ENCODE data around the gene SDK1. TPM values are rescaled to one million over a fixed set of nuclear protein-coding genes. Genes with fewer than 3 reads are reported as not detected.
A peak's percentile ranks its signal among the peaks of the same experiment; 100 is the strongest.

The SDK1 gene
- total RNA-seq, 1 donor from 2014 or later = 10.4 TPM

DNA sequence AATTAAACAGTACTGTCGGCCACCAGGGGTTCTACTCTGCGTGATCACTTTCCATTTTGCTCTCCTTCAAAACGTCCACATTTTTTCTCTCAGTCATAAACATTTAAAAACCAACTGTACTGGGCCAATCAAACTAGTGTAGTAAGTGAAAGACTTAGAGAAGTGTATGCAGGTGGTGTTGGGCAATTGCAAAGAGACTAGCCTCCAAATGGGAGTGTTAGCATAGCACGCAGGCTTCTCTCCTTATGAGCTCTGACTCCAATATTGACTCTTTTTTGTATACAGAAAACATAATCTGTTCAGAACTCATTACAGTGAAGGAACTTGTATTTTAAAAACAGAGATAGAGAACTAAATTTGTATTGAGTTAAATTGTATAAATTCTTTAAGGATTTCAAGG is 150.6 kb downstream of the SDK1 start:
- H3K4me3 ChIP-seq = no peak overlapping the region
- no peaks in the 10 kb centered on the region for H3K4me1 ChIP-seq
- DNase-seq (no peak), ATAC-seq (peak; percentile 70)
- H3K27ac ChIP-seq = no peak overlapping the region
- no peaks in the 10 kb centered on the region for H3K27me3 ChIP-seq
- no peaks in the 10 kb centered on the region for H3K9me3 ChIP-seq
- TF ChIP-seq, protein P1, sequence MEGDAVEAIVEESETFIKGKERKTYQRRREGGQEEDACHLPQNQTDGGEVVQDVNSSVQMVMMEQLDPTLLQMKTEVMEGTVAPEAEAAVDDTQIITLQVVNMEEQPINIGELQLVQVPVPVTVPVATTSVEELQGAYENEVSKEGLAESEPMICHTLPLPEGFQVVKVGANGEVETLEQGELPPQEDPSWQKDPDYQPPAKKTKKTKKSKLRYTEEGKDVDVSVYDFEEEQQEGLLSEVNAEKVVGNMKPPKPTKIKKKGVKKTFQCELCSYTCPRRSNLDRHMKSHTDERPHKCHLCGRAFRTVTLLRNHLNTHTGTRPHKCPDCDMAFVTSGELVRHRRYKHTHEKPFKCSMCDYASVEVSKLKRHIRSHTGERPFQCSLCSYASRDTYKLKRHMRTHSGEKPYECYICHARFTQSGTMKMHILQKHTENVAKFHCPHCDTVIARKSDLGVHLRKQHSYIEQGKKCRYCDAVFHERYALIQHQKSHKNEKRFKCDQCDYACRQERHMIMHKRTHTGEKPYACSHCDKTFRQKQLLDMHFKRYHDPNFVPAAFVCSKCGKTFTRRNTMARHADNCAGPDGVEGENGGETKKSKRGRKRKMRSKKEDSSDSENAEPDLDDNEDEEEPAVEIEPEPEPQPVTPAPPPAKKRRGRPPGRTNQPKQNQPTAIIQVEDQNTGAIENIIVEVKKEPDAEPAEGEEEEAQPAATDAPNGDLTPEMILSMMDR (IDR thresholded peaks at IDR 0.05) = no peak
- H3K36me3 ChIP-seq = no peaks in the 10 kb centered on the region
- intact Hi-C loops (cut with DNase I) = no loop called here

DNA sequence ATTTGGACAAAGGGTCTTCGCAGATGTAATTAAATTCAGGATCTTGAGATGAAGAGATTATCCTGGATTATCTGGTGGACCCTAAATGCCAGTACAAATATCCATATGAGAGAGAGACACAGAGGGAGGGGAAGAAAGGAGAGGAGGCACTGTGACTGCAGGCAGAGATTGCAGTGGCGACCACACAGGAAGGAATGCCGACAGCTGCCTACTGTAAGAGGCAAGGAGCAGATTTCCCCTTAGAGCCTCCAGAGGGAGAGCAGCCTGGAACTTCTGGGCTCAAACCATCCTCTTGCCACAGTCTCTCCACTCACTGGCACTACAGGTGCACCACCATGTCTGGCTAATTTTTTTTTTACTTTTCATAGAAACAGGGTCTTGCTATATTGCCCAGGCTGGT is 152.3 kb downstream of the SDK1 start:
- no peaks in the 10 kb centered on the region for H3K4me1 ChIP-seq
- H3K27me3 ChIP-seq = no peaks in the 10 kb centered on the region
- intact Hi-C loops (cut with DNase I) = no loop called here
- DNase-seq (no peak), ATAC-seq (no peak)
- no peaks in the 10 kb centered on the region for H3K9me3 ChIP-seq
- no peak overlapping the region for H3K4me3 ChIP-seq
- no peak overlapping the region for H3K27ac ChIP-seq
- TF ChIP-seq, protein P1 (IDR thresholded peaks at IDR 0.05) = no peak
- H3K36me3 ChIP-seq = no peaks in the 10 kb centered on the region

DNA sequence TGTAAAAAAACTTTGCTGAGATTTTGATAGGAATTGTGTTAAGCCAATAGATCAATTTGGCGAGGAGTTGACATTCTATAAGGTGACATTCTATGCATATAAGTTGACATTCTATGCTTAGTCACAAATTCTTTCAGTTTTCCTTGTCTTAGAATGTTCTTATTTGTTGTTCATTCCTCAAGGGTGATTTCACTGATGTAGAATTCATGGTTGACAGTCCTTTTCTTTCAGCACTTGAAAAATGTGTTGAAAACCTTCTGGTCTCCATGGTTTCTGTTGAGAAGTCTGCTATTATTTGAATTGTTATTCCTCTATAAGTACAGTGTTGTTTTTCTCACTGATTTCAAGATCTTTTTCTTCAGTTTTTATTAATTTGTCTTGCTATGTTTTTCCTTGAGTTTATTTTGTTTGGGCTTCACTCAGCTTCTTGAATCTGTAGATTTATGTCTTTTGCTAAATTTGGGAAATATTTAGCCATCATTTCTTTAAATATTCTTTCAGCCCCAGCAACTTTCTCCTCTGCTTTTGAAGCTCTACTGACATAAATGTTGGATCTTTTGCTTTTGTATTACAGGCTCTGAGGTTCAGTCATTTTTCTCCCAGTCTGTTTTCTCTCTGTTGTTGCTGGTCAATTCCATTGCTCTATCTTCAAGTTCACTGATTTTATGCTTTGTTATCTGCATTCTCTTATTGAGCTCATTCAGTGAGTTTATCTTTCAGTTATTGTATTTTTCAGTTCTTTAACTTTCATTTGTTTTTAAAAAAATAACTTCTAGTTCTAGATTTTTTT is 154.9 kb downstream of the SDK1 start:
- ATAC-seq (no peak), DNase-seq (no peak)
- Histone ChIP-seq H3K4me3 (no peak overlapping the region), H3K9me3 (no peaks in the 10 kb centered on the region), H3K27ac (no peak overlapping the region), H3K4me1 (no peaks in the 10 kb centered on the region), H3K27me3 (no peaks in the 10 kb centered on the region), H3K36me3 (no peaks in the 10 kb centered on the region)
- TF ChIP-seq, protein P1 (IDR thresholded peaks at IDR 0.05) = no peak
- intact Hi-C loops (cut with DNase I) = no loop called here

DNA sequence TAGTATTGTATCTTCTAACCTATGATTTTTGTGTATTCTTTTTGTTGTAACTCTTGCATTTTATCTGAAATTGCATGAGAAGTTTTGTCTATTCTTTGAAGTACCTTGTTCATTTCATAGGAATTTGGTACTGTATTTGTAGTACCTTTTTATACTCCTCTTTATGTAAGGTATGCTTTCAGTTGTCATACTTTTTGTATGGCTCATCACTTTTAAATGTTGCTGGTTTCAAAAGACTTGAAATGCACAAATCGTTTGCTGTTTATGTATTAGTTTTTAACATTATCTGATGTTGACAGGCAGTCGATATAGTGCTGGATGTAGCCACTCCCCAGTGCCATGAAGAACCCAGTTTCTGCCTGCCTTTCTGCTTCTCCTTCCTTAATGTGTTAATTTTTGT is 158.1 kb downstream of the SDK1 start:
- intact Hi-C loops (cut with DNase I) = no loop called here
- ATAC-seq (no peak), DNase-seq (no peak)
- no peaks in the 10 kb centered on the region for H3K36me3 ChIP-seq
- H3K4me1 ChIP-seq = no peaks in the 10 kb centered on the region
- no peaks in the 10 kb centered on the region for H3K27me3 ChIP-seq
- no peaks in the 10 kb centered on the region for H3K9me3 ChIP-seq
- no peak overlapping the region for H3K27ac ChIP-seq
- no peak overlapping the region for H3K4me3 ChIP-seq
- TF ChIP-seq, protein P1 (IDR thresholded peaks at IDR 0.05) = no peak

DNA sequence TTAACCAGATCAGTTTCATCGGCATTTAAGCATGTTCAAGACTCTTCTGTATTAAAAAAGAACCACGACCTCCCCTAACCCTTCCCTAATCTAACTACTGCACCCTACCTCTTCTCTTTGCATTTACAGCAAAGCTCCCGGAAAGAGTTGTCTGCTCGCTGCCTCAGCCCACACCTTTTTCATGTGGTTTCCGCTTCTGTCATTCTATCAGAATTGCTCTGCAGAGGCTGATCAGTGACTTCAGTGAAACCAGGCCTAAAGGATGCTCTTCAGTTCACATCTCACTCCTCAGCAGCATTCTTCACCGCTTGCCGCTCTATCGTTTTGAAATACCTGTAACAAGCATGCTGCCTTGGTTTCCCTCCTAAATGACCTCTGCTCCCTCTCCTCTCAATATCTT is 160.9 kb downstream of the SDK1 start:
- H3K36me3 ChIP-seq = no peaks in the 10 kb centered on the region
- intact Hi-C loops (cut with DNase I) = no loop called here
- H3K4me3 ChIP-seq = no peak overlapping the region
- no peaks in the 10 kb centered on the region for H3K27me3 ChIP-seq
- TF ChIP-seq, protein P1 (IDR thresholded peaks at IDR 0.05) = no peak
- H3K9me3 ChIP-seq = no peaks in the 10 kb centered on the region
- ATAC-seq = no peak
- no peak for DNase-seq
- no peaks in the 10 kb centered on the region for H3K4me1 ChIP-seq
- no peak overlapping the region for H3K27ac ChIP-seq

Data from upper lobe of right lung (tissue), 1 donor.